ENCODE measurements around the gene KRTAP10-2.

Gene KRTAP10-2

GRCh38 chr21:44548381-44548780 is 2.9 kb downstream of the KRTAP10-2 start:
- no peak for DNase-seq (ENCODE audit: low spot score)
- TF ChIP-seq CTCF (IDR thresholded peaks at IDR 0.05; ENCODE audit: extremely low read depth, missing control alignments), result no peak

GRCh38 chr21:44547656-44548331 is 3.5 kb downstream of the KRTAP10-2 start:
- TF ChIP-seq CTCF (IDR thresholded peaks at IDR 0.05; ENCODE audit: extremely low read depth, missing control alignments), result no peak
- no peak for DNase-seq (ENCODE audit: low spot score)

GRCh38 chr21:44544566-44544965 is 6.7 kb downstream of the KRTAP10-2 start:
- TF ChIP-seq CTCF (IDR thresholded peaks at IDR 0.05; ENCODE audit: extremely low read depth, missing control alignments), result no peak
- DNase-seq (ENCODE audit: low spot score), result no peak

GRCh38 chr21:44542716-44543115 is 8.6 kb downstream of the KRTAP10-2 start:
- no peak for TF ChIP-seq CTCF (IDR thresholded peaks at IDR 0.05; ENCODE audit: extremely low read depth, missing control alignments)
- no peak for DNase-seq (ENCODE audit: low spot score)

- DNase-seq (ENCODE audit: low spot score), result no peak
- TF ChIP-seq CTCF (IDR thresholded peaks at IDR 0.05; ENCODE audit: extremely low read depth, missing control alignments), result no peak
Observed at GRCh38 chr21:44540741-44541288, 10.5 kb downstream of the KRTAP10-2 start.

GRCh38 chr21:44539991-44540666 is 11.2 kb downstream of the KRTAP10-2 start, which contains the start of gene KRTAP10-1:
KRTAP10-1 (minus strand) TSS chr21:44540195; CDS start chr21:44540150, 45 bp downstream.
- DNase-seq (ENCODE audit: low spot score), result no peak
- no peak for TF ChIP-seq CTCF (IDR thresholded peaks at IDR 0.05; ENCODE audit: extremely low read depth, missing control alignments)

- no peak for DNase-seq (ENCODE audit: low spot score)
- no peak for TF ChIP-seq CTCF (IDR thresholded peaks at IDR 0.05; ENCODE audit: extremely low read depth, missing control alignments)
Observed at GRCh38 chr21:44539046-44539445, 12.3 kb downstream of the KRTAP10-2 start.
